ENCODE measurements around the gene NDUFAF8.

DNA sequence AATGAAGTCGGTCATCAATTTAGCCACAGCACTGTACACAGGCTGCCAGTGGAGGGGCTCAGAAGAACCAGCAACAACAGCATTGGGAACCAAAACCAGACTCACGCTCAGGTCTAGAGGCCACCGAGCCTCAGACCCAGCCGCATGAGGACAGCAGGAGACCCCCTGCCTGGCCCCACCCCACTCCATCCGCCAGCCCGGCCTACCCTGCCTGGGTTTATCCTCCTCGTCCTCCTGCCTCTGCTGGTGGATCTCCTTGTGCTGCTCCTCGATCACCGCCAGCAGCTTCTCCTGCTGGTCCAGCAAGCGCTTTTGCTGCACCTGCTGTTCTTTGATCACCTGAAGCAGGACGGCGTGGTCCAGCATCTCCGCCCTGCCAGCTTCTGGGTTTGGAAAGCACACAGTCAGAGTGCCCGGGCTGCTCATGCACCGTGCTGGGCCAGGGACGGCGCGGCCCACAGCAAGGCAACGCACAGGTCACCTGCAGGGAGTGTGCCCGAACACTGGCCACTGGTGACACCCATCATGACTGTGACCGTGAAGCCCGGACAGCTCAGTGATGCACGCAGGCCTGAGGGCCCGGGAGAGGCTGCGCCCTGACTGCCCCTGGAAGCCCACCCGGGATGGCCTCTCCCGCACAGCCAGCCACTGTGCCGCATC, 7.7 kb downstream of the NDUFAF8 start:
- TF ChIP-seq, protein P1, sequence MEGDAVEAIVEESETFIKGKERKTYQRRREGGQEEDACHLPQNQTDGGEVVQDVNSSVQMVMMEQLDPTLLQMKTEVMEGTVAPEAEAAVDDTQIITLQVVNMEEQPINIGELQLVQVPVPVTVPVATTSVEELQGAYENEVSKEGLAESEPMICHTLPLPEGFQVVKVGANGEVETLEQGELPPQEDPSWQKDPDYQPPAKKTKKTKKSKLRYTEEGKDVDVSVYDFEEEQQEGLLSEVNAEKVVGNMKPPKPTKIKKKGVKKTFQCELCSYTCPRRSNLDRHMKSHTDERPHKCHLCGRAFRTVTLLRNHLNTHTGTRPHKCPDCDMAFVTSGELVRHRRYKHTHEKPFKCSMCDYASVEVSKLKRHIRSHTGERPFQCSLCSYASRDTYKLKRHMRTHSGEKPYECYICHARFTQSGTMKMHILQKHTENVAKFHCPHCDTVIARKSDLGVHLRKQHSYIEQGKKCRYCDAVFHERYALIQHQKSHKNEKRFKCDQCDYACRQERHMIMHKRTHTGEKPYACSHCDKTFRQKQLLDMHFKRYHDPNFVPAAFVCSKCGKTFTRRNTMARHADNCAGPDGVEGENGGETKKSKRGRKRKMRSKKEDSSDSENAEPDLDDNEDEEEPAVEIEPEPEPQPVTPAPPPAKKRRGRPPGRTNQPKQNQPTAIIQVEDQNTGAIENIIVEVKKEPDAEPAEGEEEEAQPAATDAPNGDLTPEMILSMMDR (IDR thresholded peaks at IDR 0.05) = no peak
- no peak for TF ChIP-seq ZFX (IDR thresholded peaks at IDR 0.05; ENCODE audit: borderline replicate concordance)
